ENCODE results near the gene ELMO1.

ELMO1 gene

DNA sequence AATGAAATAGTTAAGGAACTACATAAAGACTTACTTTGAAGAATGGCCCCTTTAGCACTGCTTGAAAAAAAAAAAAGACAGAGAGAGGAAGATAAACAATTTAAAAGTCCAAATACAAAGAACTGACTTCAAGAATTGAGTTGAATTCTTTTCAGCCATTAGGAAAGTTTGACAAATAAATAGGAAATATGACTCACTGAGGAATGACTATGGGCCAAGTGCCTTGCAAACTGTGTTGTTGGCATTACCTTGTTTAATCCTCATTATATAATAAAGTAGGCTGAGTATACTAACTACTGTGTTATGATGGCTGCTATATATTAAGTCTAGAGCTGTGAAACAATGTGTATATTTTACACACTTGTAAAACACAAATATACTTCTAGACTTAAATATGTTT is 151.1 kb downstream of the ELMO1 start:
- no peak for DNase-seq (ENCODE audit: extremely low spot score)
- POLR2A ChIA-PET = no interaction called here
- TF ChIP-seq, protein P1, sequence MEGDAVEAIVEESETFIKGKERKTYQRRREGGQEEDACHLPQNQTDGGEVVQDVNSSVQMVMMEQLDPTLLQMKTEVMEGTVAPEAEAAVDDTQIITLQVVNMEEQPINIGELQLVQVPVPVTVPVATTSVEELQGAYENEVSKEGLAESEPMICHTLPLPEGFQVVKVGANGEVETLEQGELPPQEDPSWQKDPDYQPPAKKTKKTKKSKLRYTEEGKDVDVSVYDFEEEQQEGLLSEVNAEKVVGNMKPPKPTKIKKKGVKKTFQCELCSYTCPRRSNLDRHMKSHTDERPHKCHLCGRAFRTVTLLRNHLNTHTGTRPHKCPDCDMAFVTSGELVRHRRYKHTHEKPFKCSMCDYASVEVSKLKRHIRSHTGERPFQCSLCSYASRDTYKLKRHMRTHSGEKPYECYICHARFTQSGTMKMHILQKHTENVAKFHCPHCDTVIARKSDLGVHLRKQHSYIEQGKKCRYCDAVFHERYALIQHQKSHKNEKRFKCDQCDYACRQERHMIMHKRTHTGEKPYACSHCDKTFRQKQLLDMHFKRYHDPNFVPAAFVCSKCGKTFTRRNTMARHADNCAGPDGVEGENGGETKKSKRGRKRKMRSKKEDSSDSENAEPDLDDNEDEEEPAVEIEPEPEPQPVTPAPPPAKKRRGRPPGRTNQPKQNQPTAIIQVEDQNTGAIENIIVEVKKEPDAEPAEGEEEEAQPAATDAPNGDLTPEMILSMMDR (IDR thresholded peaks at IDR 0.05; ENCODE audit: control extremely low read depth, extremely low read depth, low read depth, missing control alignments) = no peak
- CTCF ChIA-PET = interaction anchor here (0.6 to 1.5 kb wide), 2 partner anchors 13 to 42 kb away, joined by 3 to 6 read pairs; no protein-coding TSS in a partner anchor

DNA sequence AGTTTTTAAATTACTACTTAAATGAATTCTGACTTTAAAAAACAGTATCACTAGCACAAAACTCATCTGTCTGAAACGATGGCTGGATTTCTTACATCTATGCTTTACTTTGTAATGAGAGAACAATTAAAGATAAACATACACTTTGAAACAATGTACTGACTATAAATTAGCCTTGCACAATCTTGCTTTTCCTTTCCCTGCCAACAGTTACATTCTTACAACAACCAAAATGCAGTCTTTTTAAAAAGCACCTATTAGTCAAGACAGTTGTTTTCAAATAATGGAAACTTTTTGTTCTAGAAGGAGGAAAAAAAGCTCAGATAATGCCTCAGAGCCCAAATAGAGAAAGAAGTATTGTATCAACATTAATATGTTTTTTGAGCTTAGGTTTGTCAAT is 153.3 kb downstream of the ELMO1 start:
- no peak for DNase-seq (ENCODE audit: extremely low spot score)
- CTCF ChIA-PET = interaction anchor here (0.8 to 2.8 kb wide), 5 partner anchors 11 to 58 kb away, joined by 3 to 27 read pairs (median 3); no protein-coding TSS in a partner anchor
- TF ChIP-seq, protein P1 (IDR thresholded peaks at IDR 0.05; ENCODE audit: control extremely low read depth, extremely low read depth, low read depth, missing control alignments) = no peak
- POLR2A ChIA-PET = no interaction called here

DNA sequence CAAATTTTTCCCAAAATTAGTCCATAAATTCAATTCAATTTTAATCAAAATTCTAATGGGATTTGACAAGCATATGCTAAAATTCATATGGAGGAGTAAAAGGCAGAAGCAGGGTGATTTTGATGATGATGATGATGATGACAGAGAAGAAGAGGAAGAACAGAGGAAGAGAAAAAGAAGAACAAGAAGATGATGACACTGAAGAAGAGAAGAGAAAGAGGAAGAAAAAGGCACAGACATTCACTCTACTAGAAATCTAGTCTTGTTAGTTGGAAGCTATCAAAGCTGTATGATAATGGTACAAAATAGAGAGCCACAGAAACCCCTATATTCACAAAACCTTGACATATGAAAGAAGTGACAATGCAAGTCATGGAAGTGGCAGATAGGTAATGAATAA is 157.9 kb downstream of the ELMO1 start:
- TF ChIP-seq, protein P1 (IDR thresholded peaks at IDR 0.05; ENCODE audit: control extremely low read depth, extremely low read depth, low read depth, missing control alignments) = no peak
- DNase-seq (ENCODE audit: extremely low spot score) = no peak
- POLR2A ChIA-PET = no interaction called here
- CTCF ChIA-PET = interaction anchor here (0.6 to 2.7 kb wide), 8 partner anchors 15 to 541 kb away, joined by 3 to 18 read pairs (median 4); no protein-coding TSS in a partner anchor

DNA sequence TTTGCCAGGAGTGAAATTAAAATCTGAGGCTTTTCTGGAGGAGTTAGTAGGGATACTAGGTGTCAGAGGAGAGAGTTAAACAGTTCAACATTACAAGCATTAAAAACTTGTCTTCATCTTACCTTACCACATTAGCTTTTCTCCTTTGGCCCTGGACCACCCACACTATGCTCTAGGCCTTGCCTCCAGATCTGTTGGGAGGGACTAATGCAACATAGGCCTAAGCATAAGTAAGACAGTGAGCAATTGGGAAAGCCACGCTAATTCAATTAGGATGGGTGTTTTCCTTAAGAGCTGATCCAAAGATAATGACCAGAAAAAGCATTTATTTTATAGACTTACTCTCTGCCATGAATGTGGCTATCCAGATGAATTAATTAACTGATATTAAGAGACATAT is 158.9 kb downstream of the ELMO1 start:
- TF ChIP-seq, protein P1 (IDR thresholded peaks at IDR 0.05; ENCODE audit: control extremely low read depth, extremely low read depth, low read depth, missing control alignments) = no peak
- ChIA-PET CTCF (interaction anchor here (0.9 to 2.7 kb wide), 7 partner anchors 16 to 542 kb away, joined by 3 to 18 read pairs (median 3); no protein-coding TSS in a partner anchor), POLR2A (no interaction called here)
- DNase-seq (ENCODE audit: extremely low spot score) = no peak

DNA sequence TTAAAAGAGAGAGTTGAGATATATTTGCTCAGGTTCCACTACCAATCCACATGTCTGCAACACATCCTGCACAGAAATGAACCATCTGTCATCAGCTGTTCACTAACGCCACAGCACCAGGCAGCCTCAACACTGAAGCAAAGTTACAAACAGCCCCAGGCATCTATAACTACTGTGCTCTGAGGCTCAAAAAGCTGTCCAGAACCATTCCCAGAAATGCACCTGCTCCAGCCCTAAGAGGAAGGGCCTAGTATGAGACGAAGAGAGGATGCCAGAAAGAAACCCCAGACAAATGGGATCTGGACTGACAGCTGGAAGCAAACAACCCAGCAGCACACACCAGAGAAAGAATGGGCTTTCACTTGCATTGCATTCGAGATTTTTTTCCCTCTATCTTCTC is 159.3 kb downstream of the ELMO1 start:
- CTCF ChIA-PET = interaction anchor here (1.0 to 2.7 kb wide), 4 partner anchors 31 to 542 kb away, joined by 3 to 18 read pairs (median 3); no protein-coding TSS in a partner anchor
- DNase-seq (ENCODE audit: extremely low spot score) = no peak
- TF ChIP-seq, protein P1 (IDR thresholded peaks at IDR 0.05; ENCODE audit: control extremely low read depth, extremely low read depth, low read depth, missing control alignments) = no peak
- POLR2A ChIA-PET = no interaction called here

DNA sequence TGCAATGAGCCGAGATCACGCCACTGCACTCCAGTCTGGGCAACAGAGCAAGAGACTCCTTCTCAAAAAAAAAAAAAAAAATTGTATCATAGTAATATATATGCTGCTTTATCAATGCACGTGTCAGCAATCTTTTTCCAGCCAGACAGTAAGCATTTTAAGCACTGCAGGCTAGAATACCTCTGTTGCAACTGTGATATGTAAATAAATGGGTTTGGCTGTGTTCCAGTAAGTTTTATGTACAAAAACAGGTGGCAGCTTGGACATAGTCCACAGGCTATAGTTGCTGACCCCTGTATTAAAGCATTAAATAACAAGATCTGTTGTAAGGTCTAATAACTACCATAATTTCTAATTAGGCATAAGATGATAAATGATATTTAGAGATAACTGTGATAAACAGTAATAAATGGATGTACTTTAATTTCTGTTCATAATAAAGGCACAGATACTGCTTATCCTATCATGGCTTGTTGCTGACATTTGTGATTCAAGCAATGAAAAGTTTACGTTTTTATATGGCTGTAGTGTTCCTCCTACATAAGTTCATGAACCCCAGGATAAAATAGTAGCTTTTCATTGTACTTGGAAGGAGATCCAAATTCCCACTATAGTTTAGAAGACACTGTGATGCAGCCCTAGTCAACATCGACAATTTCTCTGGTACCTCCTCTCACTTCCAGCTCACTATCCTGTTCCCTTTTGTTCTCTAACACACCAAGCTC is 161.4 kb downstream of the ELMO1 start:
- TF ChIP-seq, protein P1 (IDR thresholded peaks at IDR 0.05; ENCODE audit: control extremely low read depth, extremely low read depth, low read depth, missing control alignments) = no peak
- ChIA-PET CTCF (interaction anchor here (1.0 to 6.1 kb wide), 5 partner anchors 12 to 209 kb away, joined by 3 to 86 read pairs (median 19); no protein-coding TSS in a partner anchor), POLR2A (no interaction called here)
- DNase-seq (ENCODE audit: extremely low spot score) = no peak
